Iris pigment epithelial cell (primary cell): ENCODE results near the gene CADPS2.

ENCODE experiments used
- DNase-seq: peaks from one replicate; pipeline ENCODE4 v3.0.0-alpha.2; 2011; ENCODE audit warnings: low read depth

The CADPS2 gene

DNA sequence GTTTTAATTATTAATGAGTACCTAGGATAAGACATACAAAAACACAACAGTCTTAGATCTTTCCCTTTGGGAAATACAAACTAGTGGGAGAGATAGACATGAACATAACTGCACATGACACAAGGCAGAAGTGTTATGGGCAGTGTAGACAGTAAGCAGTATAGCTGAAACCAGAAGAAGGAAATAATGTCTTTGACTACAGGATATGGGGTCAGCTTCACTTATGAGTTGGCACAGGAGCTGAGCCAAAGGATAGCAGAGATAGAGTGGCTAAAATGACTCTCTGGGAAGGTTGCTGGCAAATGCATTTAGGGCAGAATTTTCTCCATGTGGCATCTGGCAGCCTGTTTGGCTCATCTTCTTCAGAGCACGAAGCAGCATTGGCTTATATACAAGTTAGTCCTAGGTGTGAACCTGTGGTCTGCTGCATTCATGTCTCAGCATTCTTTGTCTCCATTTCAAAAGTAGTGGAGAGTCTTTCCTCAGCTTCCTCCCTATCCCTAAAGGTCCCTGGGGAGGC is 521.4 kb downstream of the CADPS2 start:
- no peak for DNase-seq

DNA sequence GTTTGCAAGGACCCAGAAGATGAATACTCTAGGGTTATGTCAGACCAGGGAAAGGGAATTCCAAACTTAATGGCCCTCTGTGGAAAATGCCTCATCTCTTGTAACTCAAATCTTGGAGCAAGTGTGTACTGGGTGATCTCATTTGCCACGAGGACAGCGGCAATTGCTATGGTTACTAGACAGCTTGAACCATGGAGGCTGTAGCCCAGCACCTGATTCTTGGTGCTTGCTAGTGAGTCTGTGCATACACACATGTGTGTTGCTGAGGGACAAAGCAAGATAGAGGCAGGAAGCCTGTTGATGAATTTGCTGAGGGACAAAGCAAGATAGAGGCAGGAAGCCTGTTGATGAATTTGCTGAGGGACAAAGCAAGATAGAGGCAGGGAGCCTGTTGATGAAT is 523.1 kb downstream of the CADPS2 start:
- no peak for DNase-seq

DNA sequence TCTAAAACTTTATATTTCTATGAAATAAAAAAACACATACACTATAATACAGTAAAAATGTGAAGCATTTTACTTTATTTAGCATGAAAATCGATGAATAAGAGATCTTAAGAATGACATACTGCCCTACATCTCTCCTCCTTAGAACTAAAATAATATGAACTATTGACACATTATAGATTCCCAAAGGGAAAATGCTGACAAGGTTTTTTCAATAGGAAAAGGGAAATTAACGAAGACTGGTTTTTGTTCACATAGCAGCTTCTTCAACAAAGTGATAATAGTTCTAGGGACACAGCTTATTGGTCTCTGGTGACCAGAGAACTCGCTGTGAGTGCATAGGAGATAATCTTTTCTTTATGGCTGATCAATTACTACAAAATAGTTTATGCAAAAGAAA is 523.8 kb downstream of the CADPS2 start:
- no peak for DNase-seq

DNA sequence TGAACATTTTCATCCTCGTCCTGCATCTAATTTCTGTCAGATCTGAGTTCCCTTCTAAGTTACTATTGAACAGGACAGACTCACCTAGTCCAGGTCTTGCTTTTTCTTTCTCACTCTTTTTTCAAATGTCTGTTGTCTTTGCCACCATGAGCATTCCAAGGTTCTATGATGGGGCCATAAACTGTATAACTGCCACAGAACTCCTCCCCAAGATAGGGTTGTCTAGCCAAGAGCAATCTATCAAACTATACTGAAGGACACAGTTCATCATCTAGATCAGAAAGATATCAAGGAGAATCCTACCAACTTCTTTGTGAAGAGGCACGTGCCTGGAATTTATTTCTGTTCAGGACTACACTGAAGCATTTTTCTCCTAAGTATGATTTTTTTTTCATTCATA is 531.6 kb downstream of the CADPS2 start:
- DNase-seq: no peak

DNA sequence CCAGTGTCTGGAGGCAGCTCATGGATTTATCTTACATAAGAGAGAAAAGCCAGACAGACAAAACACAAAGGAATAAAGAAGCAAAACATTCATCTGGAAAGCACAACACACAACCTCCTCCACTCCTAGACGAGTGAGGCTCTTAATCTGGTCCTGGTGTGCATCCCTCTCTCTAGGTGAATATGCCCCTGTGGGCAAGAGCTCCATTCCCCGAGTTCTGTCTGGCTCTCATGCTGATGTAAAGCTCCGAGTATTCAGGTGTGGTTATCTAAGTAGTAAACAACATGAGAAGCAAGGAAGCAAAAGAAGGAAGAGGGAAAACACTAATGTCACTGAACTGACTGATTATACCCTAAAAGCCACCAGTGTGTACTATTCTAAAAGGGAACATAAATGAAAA is 533.8 kb downstream of the CADPS2 start:
- no peak for DNase-seq

DNA sequence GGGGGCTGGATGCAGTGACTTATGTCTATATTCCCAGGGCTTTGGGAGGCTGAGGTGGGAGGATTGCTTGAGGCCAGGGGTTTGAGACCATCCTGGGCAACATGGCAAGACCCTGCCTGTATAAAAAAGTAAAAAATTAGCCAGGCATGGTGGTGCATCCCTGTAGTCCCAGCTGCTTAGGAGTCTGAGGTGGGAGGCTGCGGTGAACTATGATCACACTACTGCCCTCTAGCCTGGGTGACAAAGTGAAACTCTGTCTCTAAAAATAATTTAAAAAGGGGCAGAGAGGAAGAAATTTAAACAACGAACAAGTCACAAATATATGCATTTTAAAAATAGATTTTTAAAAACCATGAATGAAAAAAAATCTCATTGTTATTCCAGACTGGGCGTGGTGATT is 535.6 kb downstream of the CADPS2 start:
- DNase-seq: no peak

DNA sequence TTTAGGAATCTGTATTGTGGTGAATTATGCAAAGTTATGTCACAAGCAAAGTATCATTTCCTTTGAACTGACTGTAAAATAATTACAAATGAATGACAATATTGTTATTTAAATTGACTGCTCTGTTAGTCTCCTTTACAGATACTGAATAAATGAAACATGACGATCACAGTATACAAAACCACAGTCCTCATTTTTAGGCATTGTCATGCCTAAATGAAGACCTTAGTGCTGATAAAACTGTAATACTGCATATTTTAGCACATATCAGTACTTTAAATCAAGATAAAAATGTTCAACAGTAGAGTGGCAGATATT is 542.0 kb downstream of the CADPS2 start:
- DNase-seq: no peak

DNA sequence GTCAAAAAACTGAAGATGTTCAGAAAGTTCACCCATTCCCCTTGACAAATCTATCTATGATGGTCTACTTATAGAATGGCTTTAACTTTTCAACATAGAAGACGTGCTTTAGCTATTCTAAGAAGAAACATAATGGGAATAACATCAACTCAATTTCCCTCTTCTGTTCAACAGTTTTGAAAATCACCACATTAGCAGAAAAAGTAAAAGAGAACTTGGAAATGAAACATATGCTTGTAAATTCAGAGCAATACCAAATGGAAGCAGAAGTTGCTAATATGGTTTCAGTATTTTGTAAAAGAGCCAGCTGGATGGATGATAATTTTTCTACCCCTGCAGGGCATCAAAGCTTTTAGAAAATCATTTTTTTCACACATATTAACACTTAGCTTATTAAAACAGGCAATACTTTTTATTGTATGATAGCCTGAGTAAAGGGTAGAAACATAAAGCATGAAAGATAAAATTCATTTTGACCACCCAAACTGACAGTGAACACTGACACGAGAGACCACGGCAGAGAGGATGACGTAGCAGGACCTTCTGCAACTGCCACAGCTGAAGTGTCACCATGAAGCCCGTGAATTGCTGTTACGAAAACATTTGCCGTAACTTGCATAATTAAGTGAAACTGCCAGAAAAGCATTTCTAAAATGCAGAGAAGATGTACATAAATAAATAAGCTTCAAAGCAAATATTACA is 542.5 kb downstream of the CADPS2 start:
- no peak for DNase-seq

DNA sequence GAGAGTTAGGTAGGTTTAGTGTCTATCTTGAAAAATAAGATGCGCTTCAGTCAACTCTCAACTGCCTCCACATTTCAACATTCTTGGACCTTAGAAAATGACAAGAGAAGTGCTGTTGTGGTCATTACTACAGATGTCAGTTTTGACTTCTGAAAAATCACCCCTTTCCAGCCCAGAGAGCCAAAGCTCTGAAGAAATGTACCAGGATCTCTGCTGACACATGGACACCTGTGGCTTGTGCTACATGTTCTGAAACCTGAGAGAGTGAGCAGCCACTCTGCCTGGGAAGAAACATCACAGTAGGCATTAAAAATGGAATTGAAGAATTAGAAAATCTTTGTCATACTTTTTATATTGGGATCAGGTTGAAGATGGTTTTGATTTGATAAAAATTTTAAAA is 545.8 kb downstream of the CADPS2 start:
- DNase-seq: no peak

DNA sequence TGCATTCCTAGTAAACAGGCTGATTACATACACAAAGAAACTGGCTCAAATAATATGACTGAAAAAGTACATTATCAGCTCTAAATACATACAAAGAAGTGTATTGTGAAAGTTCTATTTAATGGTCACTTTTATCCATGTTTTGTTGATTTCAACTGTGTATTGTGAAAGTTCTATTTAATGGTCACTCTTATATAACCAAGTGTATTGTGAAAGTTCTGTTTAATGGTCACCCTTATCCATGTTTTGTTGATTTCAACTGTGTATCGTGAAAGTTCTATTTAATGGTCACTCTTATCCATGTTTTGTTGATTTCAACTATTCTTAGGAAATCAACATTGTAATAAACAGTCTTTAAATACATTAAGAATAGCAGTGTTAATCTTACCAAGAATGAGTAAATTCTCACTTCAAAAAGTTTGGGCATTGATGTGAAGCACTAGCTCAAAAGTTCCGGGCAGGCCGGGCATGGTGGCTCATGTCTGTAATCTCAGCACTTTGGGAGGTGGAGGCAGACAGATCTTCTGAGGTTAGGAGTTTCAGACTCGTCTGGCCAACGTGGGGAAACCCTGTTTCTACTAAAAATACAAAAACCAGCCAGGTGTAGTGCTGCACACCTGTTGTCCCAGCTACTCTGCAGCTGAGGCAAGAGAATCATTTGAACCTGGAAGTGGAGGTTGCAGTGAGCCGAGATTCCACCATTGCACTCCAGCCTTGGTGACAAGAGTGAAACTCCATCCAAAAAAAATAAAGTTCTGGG is 546.9 kb downstream of the CADPS2 start:
- no peak for DNase-seq

DNA sequence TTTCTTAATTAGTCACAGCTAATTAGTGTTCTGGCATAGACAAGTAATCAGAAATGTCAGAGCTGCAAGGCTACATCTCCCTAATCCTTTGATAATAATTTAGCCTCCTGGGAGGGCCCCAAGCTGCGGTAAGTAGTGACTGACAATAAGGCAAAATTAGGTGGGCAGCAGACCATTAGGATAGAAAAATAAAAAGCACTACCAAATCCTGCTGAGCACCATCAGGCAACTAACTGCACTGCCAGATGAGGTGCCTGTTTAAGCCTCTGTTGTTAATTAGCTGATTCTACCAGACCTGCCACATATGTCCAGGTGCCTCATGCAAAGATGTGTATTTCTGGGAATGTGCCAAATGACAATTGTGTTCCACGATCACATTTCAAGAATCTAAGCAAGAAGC is 549.2 kb downstream of the CADPS2 start:
- DNase-seq: no peak

DNA sequence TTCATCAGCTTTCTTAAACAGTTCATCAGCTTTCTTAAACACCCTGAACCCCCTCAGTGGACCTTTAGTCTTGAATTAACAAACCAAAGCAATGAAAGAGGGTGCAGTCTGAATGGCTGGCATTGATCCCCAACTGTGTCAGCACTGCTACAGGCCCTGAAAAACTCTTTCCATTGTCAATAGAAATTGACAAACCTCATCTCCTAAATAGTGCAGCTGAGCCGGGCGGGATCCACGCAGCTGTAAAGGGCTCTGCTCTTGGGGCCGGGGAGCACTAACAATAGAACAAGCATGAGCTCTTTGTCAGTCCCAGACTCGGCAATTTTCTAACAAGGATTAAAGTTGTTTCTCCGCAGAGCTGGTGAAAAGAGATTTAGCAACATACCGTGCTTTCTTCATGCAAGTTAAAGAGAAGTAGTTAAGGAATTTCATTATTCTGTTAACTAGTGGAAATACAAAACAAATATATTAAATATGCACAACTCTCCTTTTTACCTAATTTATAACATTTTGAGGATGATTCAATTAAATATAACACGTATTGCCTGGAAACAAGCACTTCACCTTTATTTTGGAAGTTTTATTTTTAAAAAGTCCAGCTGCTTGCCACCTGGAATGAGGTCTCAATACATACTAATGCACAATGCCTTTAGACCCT is 557.0 kb downstream of the CADPS2 start:
- no peak for DNase-seq

DNA sequence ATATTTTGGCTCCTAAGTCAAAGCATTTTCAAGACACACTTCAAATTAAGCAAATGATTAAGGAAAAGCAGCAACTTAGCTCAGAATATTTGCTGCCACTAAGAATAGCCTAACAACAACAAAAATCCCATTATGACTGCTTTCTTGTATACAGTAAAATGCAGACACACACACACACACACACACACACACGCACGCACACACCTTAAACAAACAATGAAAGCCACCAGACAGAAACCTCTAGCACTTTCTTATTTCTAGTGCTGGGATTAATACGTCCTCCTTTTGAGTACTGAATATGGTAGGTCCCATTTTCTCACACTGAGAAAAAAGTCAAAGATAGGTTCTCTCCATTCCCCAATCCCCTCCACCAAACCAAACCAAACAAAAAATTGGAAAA is 558.3 kb downstream of the CADPS2 start:
- DNase-seq: no peak

DNA sequence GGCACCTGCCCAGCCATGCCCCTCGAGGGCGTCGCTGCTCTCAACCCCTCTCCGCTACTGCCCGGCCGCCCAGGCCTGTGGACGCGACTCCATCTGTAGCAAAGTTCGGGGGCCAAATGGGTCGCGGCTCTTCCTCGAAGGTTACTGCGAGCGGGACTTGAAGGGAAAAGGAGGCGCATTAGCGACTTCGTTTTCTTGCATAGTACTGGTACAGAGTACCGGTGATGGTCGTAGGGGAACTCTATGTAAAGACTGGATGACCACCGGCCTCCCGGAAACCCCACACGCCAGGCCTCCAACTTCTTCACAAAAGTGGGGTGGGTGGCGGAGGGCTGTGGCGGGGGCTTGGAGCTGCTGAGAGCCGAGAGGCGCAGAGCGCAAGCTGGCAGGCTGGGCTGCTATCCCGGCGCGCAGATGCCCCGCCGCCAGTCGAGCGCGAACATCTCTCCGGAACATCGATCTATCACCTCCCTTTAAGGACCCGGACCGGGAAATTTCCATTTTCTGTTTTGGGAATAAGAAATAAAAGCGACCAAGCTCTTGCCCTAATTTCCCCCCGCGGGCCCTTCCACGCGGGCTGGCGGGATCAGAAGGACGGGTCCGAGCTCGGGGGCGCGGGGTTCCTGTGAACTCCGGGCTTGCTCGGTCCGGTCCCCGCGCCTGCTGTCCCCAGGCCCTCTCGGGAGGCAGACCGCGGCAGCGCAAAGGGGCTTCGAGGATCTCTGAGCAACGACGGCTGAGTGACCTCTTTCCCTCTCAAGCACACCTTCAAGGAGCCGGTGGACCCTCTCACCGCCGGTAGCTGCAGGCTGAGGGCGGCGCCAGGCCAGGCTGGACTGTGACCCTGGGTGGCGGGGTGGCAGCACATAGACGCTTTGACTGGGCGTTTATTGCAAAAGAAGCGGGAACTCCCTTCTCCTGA is 569.5 kb downstream of the CADPS2 start:
- no peak for DNase-seq

DNA sequence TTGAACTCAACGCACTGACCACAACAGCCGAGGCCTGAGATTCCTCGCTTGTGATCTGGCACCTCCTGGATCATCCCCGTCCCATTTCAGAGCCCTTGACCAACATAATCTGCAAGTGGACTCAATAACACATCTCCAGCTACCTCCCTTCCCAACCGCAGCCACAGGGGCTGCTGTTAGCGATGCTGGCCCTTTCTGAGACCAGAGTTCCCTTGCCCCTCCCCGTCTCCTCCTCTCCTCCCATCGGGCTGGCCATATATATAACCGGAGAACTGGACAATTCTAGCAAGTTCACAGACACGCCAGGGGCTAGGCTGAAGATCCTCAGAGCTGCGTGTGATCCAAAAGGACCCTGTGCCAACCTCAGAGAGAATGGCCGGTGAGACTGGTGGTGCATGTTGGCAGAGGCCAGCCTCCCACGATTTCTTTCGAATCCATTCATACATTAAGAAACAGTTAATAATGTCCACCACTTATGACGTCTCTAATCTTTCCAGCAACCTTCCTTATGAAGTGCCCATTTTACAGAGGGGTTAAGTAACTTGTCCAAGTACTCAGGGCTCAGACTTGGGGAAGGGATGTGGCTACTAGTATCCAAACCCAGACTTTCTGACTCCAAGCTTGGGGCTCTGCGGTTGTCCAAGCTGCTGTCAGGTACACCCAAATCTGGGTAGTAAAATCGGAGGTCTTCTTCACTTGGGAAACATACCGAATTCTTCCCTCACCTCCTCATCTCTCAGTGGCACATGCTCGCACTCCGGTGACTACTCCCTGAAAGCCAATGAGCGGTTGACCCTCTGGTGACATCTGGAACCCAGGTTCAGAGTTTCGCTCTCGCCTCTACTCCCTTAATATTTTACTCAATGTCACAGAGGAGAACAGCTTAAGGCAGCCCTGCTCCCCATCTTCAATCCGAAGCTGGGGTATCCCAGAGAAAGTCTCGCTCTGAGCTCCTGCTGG is 570.5 kb downstream of the CADPS2 start:
- no peak for DNase-seq

DNA sequence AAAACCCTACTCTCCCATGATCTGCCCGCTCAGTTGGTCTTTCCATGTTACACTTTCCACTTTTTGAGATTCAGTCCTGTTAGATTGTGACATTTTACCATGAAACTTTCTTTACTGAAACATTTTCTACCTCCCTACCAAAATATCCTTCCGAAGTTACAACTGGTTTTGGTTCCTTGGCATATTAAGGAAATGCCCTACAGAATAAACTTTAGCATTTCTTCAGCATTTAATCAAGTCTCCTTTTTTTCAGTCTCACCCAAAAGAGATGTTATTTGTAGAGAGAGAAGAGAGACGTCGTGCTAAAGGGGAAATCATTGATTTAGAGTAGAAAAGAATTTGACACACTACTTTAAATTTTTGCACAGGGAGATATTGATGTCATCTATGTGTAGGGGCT is 572.0 kb downstream of the CADPS2 start:
- no peak for DNase-seq

DNA sequence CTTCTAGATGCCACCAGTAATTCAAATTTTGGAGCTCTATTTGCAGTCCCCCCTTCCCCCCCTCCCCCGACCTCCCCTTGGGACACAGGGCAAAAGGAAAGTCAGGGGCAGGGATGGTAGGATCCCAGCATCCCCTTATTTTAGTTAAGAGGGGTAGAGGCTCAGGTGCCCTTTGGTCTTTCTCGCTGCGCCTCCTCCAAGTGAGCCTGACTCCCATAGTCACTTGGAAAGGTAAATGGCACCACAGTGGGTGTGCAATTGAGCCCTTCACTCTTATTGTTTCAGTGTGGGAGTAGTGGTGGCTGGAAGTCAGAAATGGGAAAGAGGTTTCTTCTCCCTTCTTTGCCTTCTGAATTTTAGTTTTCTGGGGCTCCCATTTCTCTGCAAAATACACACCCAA is 573.5 kb downstream of the CADPS2 start:
- DNase-seq: no peak

DNA sequence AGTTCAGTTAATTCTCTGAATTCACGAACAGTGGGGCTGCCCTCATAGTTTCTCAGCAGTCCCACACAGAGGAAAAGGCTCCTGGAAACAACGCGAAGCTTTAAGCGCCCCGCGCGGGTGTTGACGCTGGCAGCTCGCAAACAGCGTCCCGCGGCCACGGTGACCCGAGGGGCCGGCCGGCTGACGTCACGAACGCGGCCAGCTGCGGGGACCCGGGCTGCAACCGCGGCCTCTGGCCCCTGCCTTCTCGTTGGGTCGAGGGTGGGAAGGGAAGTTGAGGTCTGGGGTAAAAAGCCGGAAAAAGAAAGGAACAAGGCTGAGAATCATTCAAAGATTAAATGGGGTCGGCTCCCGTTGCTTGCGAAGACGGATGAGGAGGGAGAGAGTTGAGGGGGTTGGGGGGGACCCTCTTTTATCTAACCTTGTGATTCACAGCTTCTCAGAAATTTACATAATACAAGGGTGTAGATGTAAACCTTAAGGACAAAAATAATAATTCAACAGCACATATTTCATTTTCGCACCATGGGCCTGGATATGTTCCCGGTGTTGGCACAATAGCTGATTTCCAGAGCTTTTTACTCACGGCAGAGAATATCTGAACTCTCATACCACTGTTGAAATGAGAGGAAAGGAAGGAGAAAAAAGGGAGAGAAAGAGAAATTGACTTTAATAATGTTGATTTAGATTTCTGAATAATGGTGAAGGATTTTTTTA is 574.4 kb downstream of the CADPS2 start:
- DNase-seq: no peak

DNA sequence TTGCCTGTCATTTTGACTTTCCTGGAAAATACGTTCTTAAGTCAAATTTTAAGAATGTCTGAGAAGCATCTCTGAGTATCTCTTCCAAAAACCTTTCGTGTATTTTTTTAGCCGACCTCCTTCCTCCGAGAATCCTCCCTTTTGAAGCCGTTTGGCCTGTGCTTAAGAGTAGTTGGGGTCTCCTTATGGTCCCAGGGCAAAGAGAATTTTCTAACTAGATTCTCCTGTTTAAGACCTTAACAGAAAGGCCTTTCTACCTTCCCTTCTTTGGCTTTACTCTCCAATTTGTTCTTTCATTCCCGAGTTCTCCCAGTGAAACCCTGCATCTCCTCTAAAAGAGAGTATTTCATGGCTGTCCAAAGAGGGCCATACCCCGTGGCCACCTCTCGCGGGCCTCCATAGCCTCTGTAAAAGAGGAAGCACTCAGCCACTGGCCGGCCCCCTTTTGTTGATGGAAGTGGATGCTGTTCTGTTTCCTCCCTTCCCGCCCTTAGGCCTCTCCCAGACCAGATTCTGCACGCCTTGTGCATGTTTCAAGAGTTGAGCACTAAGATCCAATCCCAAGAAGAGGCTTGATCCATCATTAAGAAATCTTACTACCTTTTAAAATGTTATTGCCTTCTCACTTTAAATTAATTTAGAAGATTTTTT is 575.1 kb downstream of the CADPS2 start:
- no peak for DNase-seq
